ENCODE results near the gene RYR2.

RYR2 gene

DNA sequence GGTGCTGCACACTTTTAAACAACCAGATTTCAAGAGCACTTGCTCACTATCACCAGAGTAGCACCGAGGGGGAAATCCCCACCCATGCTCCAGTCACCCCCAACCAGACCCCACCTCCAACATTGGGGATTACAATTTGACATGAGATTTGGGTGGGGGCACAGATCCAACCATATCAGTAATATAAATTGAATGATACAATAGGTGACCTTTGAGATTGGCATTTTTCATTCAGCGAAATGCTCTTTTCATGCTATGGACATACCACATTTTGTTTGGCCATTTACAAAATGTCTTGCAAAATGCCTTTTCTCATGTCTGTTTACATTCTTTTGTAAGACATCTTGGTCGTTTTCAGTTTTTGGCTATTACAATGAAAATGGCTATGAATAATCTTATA lies 23.9 kb downstream of the RYR2 start:
- no peak for DNase-seq (ENCODE audit: low read depth)
- TF ChIP-seq, protein P1, sequence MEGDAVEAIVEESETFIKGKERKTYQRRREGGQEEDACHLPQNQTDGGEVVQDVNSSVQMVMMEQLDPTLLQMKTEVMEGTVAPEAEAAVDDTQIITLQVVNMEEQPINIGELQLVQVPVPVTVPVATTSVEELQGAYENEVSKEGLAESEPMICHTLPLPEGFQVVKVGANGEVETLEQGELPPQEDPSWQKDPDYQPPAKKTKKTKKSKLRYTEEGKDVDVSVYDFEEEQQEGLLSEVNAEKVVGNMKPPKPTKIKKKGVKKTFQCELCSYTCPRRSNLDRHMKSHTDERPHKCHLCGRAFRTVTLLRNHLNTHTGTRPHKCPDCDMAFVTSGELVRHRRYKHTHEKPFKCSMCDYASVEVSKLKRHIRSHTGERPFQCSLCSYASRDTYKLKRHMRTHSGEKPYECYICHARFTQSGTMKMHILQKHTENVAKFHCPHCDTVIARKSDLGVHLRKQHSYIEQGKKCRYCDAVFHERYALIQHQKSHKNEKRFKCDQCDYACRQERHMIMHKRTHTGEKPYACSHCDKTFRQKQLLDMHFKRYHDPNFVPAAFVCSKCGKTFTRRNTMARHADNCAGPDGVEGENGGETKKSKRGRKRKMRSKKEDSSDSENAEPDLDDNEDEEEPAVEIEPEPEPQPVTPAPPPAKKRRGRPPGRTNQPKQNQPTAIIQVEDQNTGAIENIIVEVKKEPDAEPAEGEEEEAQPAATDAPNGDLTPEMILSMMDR (IDR thresholded peaks at IDR 0.05; ENCODE audit: control insufficient read depth, extremely low read depth, insufficient read depth) = no peak
- H3K4me3 ChIP-seq (ENCODE audit: low read depth, low read length) = no peak overlapping the region

GRCh38 chr1:237070519-237070918 lies 28.5 kb downstream of the RYR2 start:
- TF ChIP-seq, protein P1 (IDR thresholded peaks at IDR 0.05; ENCODE audit: control insufficient read depth, extremely low read depth, insufficient read depth) = no peak
- DNase-seq (ENCODE audit: low read depth) = no peak
- no peak overlapping the region for H3K4me3 ChIP-seq (ENCODE audit: low read depth, low read length)

GRCh38 chr1:237071641-237072420 lies 29.8 kb downstream of the RYR2 start:
- TF ChIP-seq, protein P1 (IDR thresholded peaks at IDR 0.05; ENCODE audit: control insufficient read depth, extremely low read depth, insufficient read depth) = no peak
- no peak overlapping the region for H3K4me3 ChIP-seq (ENCODE audit: low read depth, low read length)
- DNase-seq (ENCODE audit: low read depth) = no peak

DNA sequence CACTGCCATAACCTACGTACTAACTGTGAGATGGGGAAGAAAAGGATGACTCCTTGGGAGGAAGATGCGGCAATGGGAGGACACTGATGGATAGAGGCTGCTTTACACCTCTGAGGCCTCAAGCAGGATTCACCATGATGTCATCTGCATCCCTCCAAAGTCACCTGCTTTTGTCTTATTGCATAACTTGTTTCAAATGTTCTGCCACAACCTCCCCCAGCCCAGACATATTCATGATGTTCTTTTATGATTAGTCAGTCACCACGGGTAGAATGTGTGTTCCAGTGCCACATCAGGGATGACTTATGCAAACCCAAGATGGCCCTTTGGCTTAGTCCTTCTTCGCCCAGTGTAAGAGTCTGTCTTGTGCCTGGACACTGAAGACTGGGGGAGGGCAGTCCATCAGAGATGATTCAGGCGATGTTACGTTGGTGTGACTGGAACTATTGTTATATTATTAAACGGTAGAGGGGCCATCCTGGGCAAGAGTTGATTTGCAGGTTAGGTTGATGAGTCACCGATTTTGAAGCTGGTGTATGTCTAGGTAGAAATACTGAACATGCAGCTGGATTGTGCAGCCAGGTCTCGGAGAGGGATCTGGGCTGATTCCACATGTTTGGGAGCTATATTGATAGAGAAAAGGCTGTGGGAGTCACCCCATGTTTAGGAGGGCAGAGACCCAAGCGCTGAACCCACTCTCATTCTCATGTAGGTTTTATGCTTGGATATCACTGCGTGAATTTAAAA lies 32.6 kb downstream of the RYR2 start:
- no peak overlapping the region for H3K4me3 ChIP-seq (ENCODE audit: low read depth, low read length)
- no peak for DNase-seq (ENCODE audit: low read depth)
- TF ChIP-seq, protein P1 (IDR thresholded peaks at IDR 0.05; ENCODE audit: control insufficient read depth, extremely low read depth, insufficient read depth) = no peak

DNA sequence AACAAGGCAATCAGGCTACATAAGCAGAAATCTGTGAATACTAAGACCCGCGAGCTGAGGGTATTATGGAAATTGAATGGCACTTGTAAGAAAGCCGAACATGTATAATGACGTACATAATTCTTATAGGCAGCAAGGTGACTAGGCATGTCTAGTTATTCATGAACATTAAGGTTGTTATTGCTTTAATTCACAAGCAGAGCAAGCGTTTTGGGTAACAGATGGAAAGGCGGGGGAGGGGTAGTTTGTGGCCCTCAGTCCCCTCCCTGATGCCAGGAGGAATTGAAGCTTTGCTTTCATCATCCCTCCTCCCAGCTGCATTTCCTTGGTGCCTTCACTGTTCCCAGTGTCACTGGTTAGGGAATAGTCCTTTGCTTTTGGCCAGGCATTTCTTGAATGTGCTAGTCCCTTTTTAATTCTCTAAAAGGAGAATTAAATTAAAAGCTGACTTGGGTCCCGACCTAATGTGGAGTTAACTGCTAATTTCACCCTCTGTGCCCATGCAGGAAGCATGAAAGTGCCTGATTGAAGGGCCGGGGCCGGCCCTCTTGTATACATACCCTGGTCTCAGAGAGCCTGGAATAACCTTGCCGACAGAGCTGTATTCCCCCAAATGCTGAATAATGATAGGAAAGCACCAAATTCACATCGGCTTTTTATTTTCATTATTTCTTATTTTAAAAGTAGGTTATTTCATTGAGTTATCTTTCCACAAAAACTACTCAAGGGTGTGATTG lies 42.5 kb downstream of the RYR2 start:
- DNase-seq (ENCODE audit: low read depth) = no peak
- TF ChIP-seq, protein P1 (IDR thresholded peaks at IDR 0.05; ENCODE audit: control insufficient read depth, extremely low read depth, insufficient read depth) = no peak
- H3K4me3 ChIP-seq (ENCODE audit: low read depth, low read length) = no peak overlapping the region

DNA sequence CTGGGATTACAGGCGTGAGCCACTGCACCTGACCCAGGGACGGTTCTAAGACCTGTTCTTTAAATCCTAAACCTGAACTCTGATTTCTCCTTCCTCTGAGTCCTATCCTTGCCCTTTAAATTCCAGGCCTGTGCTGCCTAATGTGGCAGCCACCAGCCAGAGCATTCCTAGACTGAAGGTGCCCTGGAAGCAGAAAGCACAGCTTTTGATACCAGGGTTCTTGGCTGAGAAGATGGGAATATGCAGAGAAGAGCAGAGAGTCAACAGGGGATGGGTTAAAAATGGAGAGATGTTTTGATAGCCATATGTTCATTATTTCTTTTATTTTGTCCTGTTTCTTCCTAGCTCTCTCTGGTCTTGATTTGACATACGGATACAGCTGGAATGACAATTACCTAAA lies 49.7 kb downstream of the RYR2 start:
- TF ChIP-seq, protein P1 (IDR thresholded peaks at IDR 0.05; ENCODE audit: control insufficient read depth, extremely low read depth, insufficient read depth) = no peak
- H3K4me3 ChIP-seq (ENCODE audit: low read depth, low read length) = no peak overlapping the region
- DNase-seq (ENCODE audit: low read depth) = no peak
